ENCODE data around the gene CAMSAP1.

The CAMSAP1 gene

GRCh38 chr9:135939351-135940265 is 32.3 kb upstream of the CAMSAP1 start:
- DNase-seq, result no peak

- no peak for DNase-seq
Measured at GRCh38 chr9:135937521-135938489, 30.5 kb upstream of the CAMSAP1 start.

DNA sequence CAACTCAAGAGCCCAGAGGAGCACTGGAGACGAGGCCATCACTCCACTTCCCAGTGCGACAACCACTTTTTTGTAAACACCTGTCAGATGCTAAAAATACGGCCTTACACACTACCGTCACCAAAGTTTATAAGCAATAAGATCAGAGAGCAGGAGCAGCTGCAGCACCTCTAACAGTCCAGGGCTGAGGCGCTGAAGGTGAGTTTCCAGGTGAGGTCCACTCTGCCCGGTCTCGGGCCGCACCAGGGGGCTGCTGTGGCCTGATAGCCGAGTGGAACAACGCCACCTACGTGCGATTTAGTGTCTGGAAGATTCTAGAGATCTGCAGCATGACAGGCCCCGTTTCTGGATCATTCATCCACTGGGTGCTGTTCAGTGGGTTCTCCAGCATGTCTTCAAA is 25.8 kb upstream of the CAMSAP1 start:
- no peak for DNase-seq

DNA sequence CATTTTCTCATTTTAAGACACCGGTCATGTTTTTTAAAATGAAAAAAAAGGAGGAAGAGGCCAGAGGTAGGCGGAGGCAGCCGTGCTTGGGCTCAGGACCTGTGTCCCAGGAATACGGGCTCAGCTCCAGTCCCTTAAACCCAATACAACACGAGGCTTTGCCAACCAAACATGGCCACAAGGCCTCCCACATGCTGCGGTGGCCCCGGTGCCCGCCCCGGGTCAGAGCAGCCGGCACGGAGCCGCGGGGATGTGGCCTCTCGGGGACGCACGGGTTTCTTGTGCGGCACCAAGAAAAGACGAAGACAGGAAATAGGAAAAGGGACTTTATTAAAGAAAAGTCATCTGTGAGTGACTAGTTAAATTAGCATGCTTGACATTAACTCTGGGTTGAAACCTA is 25.3 kb upstream of the CAMSAP1 start:
- no peak for DNase-seq

DNA sequence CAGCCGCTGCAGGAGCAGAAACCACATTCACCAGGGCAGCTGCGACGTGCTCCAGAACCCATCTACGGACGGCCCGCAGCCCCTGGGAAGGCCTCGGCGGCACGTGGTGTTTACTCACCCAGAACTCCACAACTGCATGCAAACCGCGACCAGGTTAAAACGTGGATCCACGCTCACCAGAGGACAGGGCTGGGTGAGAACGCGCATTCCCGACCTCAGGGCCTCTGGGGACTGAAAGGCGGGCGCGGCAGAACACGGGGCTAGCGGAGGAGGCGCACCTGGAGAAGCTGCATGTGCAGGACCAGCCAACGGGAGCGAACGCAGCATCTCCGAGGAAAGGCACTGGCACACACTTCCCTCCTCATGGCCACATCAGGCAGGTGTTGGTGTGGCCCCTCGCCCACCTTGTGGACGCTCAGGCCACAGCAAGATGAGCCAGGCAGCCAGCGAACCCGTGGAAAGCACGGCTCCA is 24.0 kb upstream of the CAMSAP1 start:
- DNase-seq, result no peak

GRCh38 chr9:135930446-135931345 is 23.4 kb upstream of the CAMSAP1 start:
- no peak for DNase-seq

GRCh38 chr9:135929656-135930445 is 22.5 kb upstream of the CAMSAP1 start:
- DNase-seq, result no peak

- DNase-seq, result no peak
Measured at GRCh38 chr9:135928731-135929655, 21.6 kb upstream of the CAMSAP1 start.

- no peak for DNase-seq
Measured at GRCh38 chr9:135928074-135928730, 20.9 kb upstream of the CAMSAP1 start.

GRCh38 chr9:135927195-135928013 is 20.1 kb upstream of the CAMSAP1 start:
- DNase-seq, result no peak

- DNase-seq, result no peak
Measured at GRCh38 chr9:135926402-135927194, 19.3 kb upstream of the CAMSAP1 start.

DNA sequence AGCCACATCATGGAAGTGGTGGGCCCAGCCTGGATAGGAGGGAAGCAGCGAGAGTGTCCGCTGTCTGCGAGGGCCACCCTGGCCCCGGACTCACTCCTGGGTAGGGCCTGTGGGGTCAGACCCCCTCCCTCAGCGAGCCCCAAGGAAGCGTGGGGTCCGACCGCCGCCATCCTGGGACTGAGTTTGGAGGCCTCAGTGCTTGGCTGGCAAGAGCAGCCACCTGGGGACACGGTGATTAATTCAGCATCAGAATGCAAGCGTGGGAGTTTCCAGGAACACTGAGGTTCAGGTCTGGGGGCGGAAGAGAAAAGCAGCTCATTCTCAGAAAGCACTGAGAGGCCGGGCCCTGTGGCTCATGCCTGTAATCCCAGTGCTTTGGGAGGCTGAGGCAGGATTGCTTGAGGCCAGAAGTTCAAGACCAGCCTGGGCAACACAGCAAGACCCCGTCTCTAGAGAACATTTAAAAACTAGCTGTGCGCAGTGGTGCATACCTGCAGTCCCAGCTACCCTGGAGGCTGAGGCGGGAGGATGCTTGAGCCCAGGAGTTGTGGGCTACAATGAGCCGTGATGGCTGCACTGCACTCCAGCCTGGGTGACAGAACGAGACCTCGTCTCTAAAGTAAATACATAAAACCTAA is 18.3 kb upstream of the CAMSAP1 start:
- no peak for DNase-seq

DNA sequence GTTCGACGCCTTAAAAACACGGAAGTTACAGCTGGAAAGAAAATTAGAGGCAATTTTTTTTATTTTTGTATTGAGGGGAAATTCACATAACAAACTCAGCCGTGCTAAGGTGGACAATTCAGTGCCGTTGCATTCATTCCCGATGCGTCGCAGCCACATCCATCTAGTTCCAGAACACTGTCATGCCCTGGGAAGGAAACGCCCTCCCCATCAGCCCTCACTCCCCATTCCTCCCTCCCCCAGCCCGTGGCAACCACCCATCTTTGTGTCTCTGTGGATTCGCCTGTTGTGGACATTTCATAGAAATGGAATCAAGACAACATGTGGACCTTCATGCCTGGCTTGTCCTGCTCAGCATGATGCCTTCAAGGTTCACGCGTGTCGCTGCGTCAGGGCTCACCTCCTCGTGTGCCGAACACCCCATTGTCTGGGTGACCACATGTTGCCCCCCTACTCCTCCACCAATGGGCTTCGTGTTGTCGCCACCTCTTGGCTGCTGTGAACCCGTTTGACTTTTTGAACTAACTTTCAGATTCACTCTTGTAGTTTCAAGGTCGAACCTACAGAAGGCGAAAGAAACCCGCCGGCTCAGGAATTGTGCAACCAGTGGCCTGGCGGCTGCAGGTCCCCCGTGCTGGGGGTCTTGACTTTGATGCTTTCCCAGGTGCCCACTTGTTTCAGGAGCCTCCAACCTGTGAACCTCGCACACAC is 17.4 kb upstream of the CAMSAP1 start:
- DNase-seq, result no peak

DNA sequence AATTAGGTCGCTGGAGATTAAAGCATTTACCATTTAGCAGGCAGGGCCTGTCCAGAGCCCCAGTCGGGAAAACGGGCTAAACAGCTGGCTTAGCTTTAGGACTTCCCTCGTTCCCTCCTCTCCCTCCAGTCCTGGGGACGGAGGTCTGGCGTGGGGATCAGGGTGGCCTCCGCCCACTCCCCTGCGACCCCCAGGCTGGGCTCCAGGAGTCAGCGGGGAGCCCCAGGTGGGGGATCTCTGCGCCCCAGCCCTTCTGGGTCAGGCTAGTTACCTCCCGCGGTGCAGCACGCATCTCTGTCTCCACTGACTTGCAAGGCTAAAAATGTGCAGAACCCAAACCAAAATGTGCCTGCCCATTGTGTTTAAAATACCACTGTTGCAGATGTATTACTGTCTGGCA is 16.2 kb upstream of the CAMSAP1 start:
- DNase-seq, result no peak

- no peak for DNase-seq
Measured at GRCh38 chr9:135921749-135922310, 14.5 kb upstream of the CAMSAP1 start.

GRCh38 chr9:135920973-135921585 is 13.7 kb upstream of the CAMSAP1 start:
- DNase-seq, result no peak

Data from NCI-H1048 (cell line).